GM12878 (cell line): ENCODE data around the gene TRAF5. TPM values are rescaled to one million over a fixed set of nuclear protein-coding genes. Genes with fewer than 3 reads are reported as not detected.

Source experiments
- CBX3 ChIP-seq: fragments of 200-600 bp; sonication (generic); IDR thresholded peaks from 2 replicates; pipeline ENCODE4 v1.6.1; 2016; ENCODE audit warnings: low read depth, borderline replicate concordance
- GATAD2B ChIP-seq: fragments of 450-650 bp; conservative IDR thresholded peaks from 2 replicates; pipeline ENCODE4 v1.6.1; 2017; ENCODE audit warnings: low read depth, mild to moderate bottlenecking, moderate library complexity
- RFX5 ChIP-seq: IDR thresholded peaks from 2 replicates; pipeline ENCODE4 v1.6.1; 2011; ENCODE audit warnings: low read depth, low read length, improper control_type of control experiment
- SIN3A ChIP-seq: IDR thresholded peaks from 2 replicates; pipeline ENCODE4 v1.6.1; 2012; ENCODE audit warnings: low read depth, low read length, improper control_type of control experiment
- polyA plus RNA-seq, 11 experiments: library from polyadenylated mRNA; depleted of rRNA in 4 of 11; unstranded in 6 of 11; stranded (reverse) in 5 of 11; fragments of >200 nt; fragmentation: Nextera tagmentation in 4 of 11; fragmentation: Illumina TruSeq in 1 of 11; extraction: Ambion mirVana in 4 of 11; extraction: Trizol in 1 of 11; gene quantifications; 1 replicate in 1 of 11; 2 replicates in 10 of 11; pipeline versions ENCODE4 v1.2.1 to v1.2.3, GENCODE V29; 2011 to 2016; ENCODE audit warnings: inconsistent platforms in 2 of 11, missing spikeins in 2 of 11, low read depth in 1 of 11
- total RNA-seq, 4 experiments: library from RNA; depleted of rRNA in 3 of 4; stranded (reverse); fragments of >200 nt in 3 of 4; fragmentation: Illumina TruSeq in 1 of 4; extraction: Trizol in 1 of 4; gene quantifications; 2 replicates each; pipeline versions ENCODE4 v1.2.1 to v1.2.3, GENCODE V29; 2013 to 2021
- TF ChIP-seq, protein P1 (sequence below): fragments of 450-650 bp; IDR thresholded peaks from 2 replicates; pipeline ENCODE4 v1.6.1; 2017; ENCODE audit warnings: mild to moderate bottlenecking, moderate library complexity
- TF ChIP-seq, protein P2 (sequence below): fragments of 450-650 bp; IDR thresholded peaks from 2 replicates; pipeline ENCODE4 v1.6.1; 2018; ENCODE audit warnings: mild to moderate bottlenecking, low read depth, moderate library complexity; ENCODE audit not compliant: partially characterized antibody

Gene TRAF5
- total and polyA plus RNA-seq, 10 of the 15 experiments (the other 5 are each of a cell fraction or from before 2014, with no cell fraction given), result 10.6 to 36.5 (median 26.3) TPM

DNA sequence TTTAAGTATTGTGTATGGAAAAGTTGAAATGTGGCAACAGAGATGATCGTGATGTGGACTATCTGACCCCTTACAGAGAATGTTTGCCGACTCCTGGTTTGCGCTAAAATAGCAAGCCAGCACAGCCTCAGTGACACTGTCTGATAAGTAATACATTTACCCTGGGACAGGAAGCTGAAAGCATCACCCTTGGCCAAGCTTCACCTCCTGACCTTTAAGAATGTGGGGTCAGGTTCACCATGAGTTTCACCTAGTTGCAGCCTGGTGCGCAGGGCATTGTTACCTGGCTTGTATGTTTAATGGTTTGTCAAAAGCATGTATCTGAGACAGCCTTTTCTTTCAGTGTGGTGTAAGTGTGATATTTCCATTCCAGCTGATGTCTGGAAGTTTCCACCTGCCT is 29.2 kb downstream of the TRAF5 start (continued):
- TF ChIP-seq, protein P1, sequence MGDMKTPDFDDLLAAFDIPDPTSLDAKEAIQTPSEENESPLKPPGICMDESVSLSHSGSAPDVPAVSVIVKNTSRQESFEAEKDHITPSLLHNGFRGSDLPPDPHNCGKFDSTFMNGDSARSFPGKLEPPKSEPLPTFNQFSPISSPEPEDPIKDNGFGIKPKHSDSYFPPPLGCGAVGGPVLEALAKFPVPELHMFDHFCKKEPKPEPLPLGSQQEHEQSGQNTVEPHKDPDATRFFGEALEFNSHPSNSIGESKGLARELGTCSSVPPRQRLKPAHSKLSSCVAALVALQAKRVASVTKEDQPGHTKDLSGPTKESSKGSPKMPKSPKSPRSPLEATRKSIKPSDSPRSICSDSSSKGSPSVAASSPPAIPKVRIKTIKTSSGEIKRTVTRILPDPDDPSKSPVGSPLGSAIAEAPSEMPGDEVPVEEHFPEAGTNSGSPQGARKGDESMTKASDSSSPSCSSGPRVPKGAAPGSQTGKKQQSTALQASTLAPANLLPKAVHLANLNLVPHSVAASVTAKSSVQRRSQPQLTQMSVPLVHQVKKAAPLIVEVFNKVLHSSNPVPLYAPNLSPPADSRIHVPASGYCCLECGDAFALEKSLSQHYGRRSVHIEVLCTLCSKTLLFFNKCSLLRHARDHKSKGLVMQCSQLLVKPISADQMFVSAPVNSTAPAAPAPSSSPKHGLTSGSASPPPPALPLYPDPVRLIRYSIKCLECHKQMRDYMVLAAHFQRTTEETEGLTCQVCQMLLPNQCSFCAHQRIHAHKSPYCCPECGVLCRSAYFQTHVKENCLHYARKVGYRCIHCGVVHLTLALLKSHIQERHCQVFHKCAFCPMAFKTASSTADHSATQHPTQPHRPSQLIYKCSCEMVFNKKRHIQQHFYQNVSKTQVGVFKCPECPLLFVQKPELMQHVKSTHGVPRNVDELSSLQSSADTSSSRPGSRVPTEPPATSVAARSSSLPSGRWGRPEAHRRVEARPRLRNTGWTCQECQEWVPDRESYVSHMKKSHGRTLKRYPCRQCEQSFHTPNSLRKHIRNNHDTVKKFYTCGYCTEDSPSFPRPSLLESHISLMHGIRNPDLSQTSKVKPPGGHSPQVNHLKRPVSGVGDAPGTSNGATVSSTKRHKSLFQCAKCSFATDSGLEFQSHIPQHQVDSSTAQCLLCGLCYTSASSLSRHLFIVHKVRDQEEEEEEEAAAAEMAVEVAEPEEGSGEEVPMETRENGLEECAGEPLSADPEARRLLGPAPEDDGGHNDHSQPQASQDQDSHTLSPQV, result no peak
- TF ChIP-seq CBX3 (no peak), GATAD2B (no peak), RFX5 (no peak), SIN3A (no peak)
- TF ChIP-seq, protein P2, sequence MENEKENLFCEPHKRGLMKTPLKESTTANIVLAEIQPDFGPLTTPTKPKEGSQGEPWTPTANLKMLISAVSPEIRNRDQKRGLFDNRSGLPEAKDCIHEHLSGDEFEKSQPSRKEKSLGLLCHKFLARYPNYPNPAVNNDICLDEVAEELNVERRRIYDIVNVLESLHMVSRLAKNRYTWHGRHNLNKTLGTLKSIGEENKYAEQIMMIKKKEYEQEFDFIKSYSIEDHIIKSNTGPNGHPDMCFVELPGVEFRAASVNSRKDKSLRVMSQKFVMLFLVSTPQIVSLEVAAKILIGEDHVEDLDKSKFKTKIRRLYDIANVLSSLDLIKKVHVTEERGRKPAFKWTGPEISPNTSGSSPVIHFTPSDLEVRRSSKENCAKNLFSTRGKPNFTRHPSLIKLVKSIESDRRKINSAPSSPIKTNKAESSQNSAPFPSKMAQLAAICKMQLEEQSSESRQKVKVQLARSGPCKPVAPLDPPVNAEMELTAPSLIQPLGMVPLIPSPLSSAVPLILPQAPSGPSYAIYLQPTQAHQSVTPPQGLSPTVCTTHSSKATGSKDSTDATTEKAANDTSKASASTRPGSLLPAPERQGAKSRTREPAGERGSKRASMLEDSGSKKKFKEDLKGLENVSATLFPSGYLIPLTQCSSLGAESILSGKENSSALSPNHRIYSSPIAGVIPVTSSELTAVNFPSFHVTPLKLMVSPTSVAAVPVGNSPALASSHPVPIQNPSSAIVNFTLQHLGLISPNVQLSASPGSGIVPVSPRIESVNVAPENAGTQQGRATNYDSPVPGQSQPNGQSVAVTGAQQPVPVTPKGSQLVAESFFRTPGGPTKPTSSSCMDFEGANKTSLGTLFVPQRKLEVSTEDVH, result no peak
